GM21737 (cell line): ENCODE results near the gene OR8G5.

Experiments used
- ATAC-seq: cut with Tn5 transposase; IDR thresholded peaks from one replicate; pipeline ENCODE4 v1.9.1; 2021; ENCODE audit warnings: mild to moderate bottlenecking, moderate library complexity; ENCODE audit not compliant: unreplicated experiment

Gene OR8G5

DNA sequence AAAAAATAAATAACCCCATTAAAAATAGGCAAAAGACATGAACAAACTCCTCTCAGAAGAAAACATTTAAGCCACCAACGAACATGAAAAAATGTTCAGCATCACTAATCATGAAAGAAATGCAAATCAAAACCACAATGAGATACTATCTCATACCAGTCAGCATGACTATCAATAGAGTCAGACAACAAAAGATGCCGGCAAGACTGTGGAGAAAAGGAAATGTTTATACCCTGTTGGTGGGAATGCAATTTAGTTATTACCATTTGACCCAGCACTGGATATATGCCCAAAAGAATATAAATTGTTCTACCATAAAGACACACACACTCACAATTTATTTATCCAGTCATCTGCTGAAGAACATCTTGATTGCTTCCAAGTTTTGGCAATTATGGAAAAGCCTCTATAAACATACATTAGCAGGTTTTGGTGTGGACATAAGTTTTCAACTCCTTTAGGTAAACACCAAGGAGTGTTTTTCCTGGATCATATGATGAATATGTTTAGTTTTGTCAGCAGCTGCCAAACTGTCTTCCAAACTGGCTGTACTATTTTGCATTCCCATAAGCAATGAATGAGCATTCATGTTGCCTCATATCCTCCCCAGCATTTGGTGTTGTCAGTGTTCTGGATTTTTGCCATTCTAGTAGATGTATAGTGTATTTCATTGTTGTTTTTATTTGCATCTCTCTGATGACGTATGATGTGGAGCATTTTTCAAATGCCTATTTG is 29.6 kb downstream of the OR8G5 start:
- no peak for ATAC-seq

- ATAC-seq = no peak
These were observed 38.5 kb downstream of the OR8G5 start for GRCh38 chr11:124294687-124295086.

- no peak for ATAC-seq
These were observed 39.8 kb downstream of the OR8G5 start for GRCh38 chr11:124296016-124296415.

DNA sequence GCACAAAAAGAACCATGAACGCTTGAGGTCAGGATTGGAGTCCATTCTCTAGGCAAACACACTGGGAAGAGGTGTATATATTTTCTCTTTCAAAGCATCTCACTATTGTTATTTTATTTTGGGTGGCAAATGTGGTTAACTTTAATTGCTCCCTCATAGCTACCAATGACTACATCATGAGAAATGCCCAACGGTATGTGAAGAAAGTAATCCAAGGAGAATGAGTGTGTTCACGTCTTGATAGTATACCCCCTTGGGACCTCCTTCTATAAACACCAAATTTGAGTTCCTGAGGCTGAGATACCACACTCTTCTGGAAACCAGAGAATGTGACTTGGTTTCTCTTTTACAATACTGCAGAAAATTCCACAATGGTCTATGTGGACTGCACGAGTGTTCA is 41.7 kb downstream of the OR8G5 start:
- no peak for ATAC-seq

- no peak for ATAC-seq
These were observed 45.4 kb downstream of the OR8G5 start for GRCh38 chr11:124301548-124301947.

DNA sequence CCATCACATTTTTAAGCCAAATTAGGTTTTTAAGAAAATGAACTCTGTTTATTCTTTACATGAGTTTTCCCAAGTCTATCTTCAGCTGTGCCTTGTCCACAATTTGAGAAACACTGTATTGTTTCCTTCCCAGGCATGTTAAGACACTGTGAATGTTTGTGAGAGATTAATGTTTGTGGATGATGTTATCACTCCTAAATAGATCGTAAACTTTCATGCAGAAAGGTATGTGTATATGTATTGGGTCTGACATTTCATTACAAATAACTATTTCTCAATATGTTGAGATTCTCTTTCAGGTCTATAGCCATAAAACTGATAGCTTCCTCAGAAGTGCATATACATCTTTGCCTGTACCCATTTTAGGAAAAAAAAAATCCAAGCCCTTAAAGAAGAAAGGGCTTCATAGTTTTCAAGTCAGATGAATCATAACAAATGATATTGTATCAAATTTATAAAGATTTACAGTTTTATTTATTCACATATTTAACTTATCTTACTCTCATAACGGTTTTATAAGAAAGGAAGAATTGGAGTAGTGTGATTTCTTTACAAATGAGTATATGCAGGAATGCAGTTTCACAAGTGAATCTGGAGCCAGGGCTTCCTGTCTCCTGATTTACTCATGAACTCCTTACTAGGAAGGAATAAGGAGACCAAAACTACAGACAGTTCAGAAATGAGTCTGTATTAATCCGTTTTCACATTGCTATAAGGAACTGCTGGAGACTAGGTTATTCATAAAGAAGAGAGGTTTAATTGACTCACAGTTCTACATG is 46.4 kb downstream of the OR8G5 start:
- ATAC-seq = no peak

DNA sequence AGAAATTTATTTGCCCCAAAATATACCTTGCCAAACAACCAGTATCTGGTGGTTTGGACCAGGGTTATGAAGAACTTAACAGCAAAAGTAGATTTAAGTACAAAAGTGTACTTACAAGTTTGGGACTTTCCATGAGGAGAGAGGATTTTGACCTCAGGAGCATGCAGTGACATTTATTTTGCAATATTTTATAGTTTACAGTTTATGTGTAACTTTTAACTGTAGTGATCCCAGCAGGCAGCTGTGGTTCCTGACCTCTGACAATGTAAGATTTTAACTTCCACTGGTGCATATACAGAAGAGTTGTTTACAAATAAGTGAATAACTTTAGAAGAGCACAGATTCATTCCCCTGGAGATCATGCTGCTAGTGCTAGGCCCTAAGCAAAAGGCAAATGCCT is 50.9 kb downstream of the OR8G5 start:
- ATAC-seq = no peak

DNA sequence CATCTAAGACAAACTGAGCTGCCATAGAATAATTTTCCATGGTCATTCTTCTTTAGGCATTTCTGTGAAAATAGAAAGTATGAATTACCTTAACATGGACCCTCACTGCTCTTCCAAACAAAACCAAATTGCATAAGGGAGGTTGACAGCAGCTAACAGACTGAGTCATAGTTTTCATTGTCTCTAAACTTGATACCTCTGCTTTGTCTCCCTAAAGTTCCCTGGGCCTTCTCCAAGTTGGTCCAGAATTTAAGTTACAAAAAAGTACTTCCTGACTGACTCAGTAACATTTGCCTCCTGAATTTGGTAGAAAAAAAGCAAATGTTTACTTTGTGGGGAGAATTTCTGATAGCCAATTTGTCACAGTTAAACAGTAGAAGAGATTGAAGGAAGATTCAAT is 54.5 kb downstream of the OR8G5 start:
- no peak for ATAC-seq

GRCh38 chr11:124311269-124311668 is 55.1 kb downstream of the OR8G5 start:
- no peak for ATAC-seq

DNA sequence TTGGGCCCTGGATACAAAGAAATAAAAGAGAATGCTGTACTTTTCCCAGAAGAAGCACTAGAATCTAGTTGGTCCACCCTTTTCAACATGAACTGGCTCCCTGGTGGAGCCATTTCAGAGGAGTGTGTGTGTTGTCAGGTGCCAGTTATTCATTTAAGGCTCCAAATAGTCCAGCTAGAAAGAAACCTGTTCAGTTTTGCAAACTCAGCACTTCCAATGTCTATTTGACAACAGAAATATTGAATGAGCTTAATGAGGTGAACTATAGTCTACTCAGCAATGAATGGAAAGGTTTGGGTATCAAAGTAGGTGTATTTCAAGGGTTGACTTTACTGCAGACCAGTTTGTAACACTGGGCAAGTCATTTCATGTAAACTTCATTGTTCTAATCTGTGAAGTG is 55.5 kb downstream of the OR8G5 start:
- no peak for ATAC-seq

GRCh38 chr11:124313131-124313530 is 57.0 kb downstream of the OR8G5 start:
- no peak for ATAC-seq

DNA sequence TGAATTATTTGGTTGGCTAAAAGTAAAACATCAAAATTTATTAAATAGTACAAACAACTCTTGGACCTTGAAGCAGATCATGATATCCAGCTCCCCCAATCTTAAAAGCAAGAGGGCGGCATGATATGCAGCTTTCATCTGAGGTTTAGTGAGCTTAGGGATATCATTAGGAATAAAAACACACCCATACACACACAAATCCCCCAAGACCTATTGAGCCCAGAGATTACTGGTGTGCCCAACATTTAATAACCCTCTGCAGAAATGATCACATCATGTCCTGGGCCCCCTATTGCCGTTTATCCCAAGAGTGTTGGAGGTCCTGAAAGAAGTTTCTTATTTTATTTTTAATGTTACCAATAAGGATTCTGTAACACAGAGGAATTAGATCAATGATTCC is 57.7 kb downstream of the OR8G5 start, which contains the start of gene OR8D1:
OR8D1 (minus strand) TSS at position 101 of the 400 bp plus-strand sequence. CDS start 3,183 bp downstream, outside the sequence.
- no peak for ATAC-seq

- ATAC-seq = no peak
These were observed 58.9 kb downstream of the OR8G5 start for GRCh38 chr11:124315052-124315451.
